ENCODE data around the gene CERS6. TPM values are rescaled to one million over a fixed set of nuclear protein-coding genes. Genes with fewer than 3 reads are reported as not detected.

CERS6 gene
- total RNA-seq, 4 donors from 2014 or later, result 45.0 to 61.2 (median 56.4) TPM

- Histone ChIP-seq H3K9me3 (no peaks in the 10 kb centered on the region), H3K4me1 (peaks cover 0 to 38% (median 5%) of the 10 kb centered on the region in 3 donors)
- ATAC-seq, result no peak
These were observed 105.9 kb downstream of the CERS6 start for GRCh38 chr2:168561991-168562390.

GRCh38 chr2:168562971-168563370 is 106.9 kb downstream of the CERS6 start:
- peaks cover 0 to 48% (median 15%) of the 10 kb centered on the region in 3 donors for H3K4me1 ChIP-seq
- no peaks in the 10 kb centered on the region for H3K9me3 ChIP-seq
- WGBS, 2 donors (ENCODE audit: low coverage in 1 of 2), result 90% methylated on average over 1 of the region's 1 CpG
- TF ChIP-seq POLR2AphosphoS5 (IDR thresholded peaks at IDR 0.05), result no peak
- ATAC-seq, result no peak
- peaks cover 0 to 13% of the 10 kb centered on the region in 2 donors for H3K36me3 ChIP-seq
- no peak overlapping the region for H3K4me3 ChIP-seq
- H3K27me3 ChIP-seq, result no peaks in the 10 kb centered on the region
- H3K27ac ChIP-seq, result no peak overlapping the region

More at GRCh38 chr2:168561991-168562390, 105.9 kb downstream of the CERS6 start:
- 92% methylated on average over 3 to 6 of the region's 6 CpGs for WGBS, 2 donors (ENCODE audit: low coverage in 1 of 2)
- peaks cover 0 to 13% of the 10 kb centered on the region in 2 donors for H3K36me3 ChIP-seq
- no peak for TF ChIP-seq POLR2AphosphoS5 (IDR thresholded peaks at IDR 0.05)
- TF ChIP-seq CTCF (IDR thresholded peaks at IDR 0.05), result no peak
- no peak for TF ChIP-seq EP300 (IDR thresholded peaks at IDR 0.05)
- no peak for TF ChIP-seq POLR2A (IDR thresholded peaks at IDR 0.05)
- no peak overlapping the region for H3K27ac ChIP-seq
- no peaks in the 10 kb centered on the region for H3K27me3 ChIP-seq
- H3K4me3 ChIP-seq, result no peak overlapping the region

- no peak for TF ChIP-seq POLR2AphosphoS5 (IDR thresholded peaks at IDR 0.05)
- TF ChIP-seq EP300 (IDR thresholded peaks at IDR 0.05), result no peak
- no peaks in the 10 kb centered on the region for H3K27me3 ChIP-seq
- H3K27ac ChIP-seq, result peak overlapping the region in 1 of 4 donors; percentile 6
- H3K4me3 ChIP-seq, result no peak overlapping the region
- H3K36me3 ChIP-seq, result peaks cover 0 to 13% of the 10 kb centered on the region in 2 donors
- peaks cover 0 to 59% (median 18%) of the 10 kb centered on the region in 3 donors for H3K4me1 ChIP-seq
- ATAC-seq, result no peak
- H3K9me3 ChIP-seq, result no peaks in the 10 kb centered on the region
These were observed 108.6 kb downstream of the CERS6 start for GRCh38 chr2:168564641-168565040.

GRCh38 chr2:168565112-168565511 is 109.0 kb downstream of the CERS6 start:
- ATAC-seq, result no peak
- 73 to 75% methylated on average over 6 of the region's 6 CpGs for WGBS, 2 donors (ENCODE audit: low coverage in 1 of 2)
- Histone ChIP-seq H3K36me3 (peaks cover 0 to 13% of the 10 kb centered on the region in 2 donors), H3K27me3 (no peaks in the 10 kb centered on the region), H3K4me1 (peaks cover 0 to 64% (median 18%) of the 10 kb centered on the region in 3 donors), H3K9me3 (no peaks in the 10 kb centered on the region), H3K27ac (no peak overlapping the region), H3K4me3 (no peak overlapping the region)
- TF ChIP-seq EP300 (IDR thresholded peaks at IDR 0.05) (no peak), POLR2AphosphoS5 (IDR thresholded peaks at IDR 0.05) (no peak), POLR2A (IDR thresholded peaks at IDR 0.05) (no peak), CTCF (IDR thresholded peaks at IDR 0.05) (no peak)

- no peaks in the 10 kb centered on the region for H3K27me3 ChIP-seq
- peaks cover 0 to 13% of the 10 kb centered on the region in 2 donors for H3K36me3 ChIP-seq
- WGBS, 2 donors (ENCODE audit: low coverage in 1 of 2), result 73 to 89% methylated on average over 1 to 2 of the region's 2 CpGs
- ATAC-seq, result no peak
- peaks cover 3 to 67% (median 18%) of the 10 kb centered on the region in 3 donors for H3K4me1 ChIP-seq
- H3K4me3 ChIP-seq, result no peak overlapping the region
- no peak overlapping the region for H3K27ac ChIP-seq
- H3K9me3 ChIP-seq, result no peaks in the 10 kb centered on the region
- no peak for TF ChIP-seq CTCF (IDR thresholded peaks at IDR 0.05)
- no peak for TF ChIP-seq POLR2A (IDR thresholded peaks at IDR 0.05)
These were observed 109.4 kb downstream of the CERS6 start for GRCh38 chr2:168565512-168565911.

GRCh38 chr2:168566974-168567665 is 111.0 kb downstream of the CERS6 start:
- TF ChIP-seq POLR2A (IDR thresholded peaks at IDR 0.05) (no peak), EP300 (IDR thresholded peaks at IDR 0.05) (no peak), CTCF (IDR thresholded peaks at IDR 0.05) (no peak), POLR2AphosphoS5 (IDR thresholded peaks at IDR 0.05) (no peak)
- no peaks in the 10 kb centered on the region for H3K9me3 ChIP-seq
- no peaks in the 10 kb centered on the region for H3K27me3 ChIP-seq
- H3K36me3 ChIP-seq, result peaks cover 0 to 1% of the 10 kb centered on the region in 2 donors
- ATAC-seq, result no peak
- H3K4me1 ChIP-seq, result peaks cover 5 to 74% (median 18%) of the 10 kb centered on the region in 3 donors
- H3K27ac ChIP-seq, result peak overlapping the region; percentile 31 to 68 (median 62)
- no peak overlapping the region for H3K4me3 ChIP-seq
